HG02885 (cell line): ENCODE results near the gene DENND4A.
A peak's percentile ranks its signal among the peaks of the same experiment; 100 is the strongest.

ENCODE experiments used
- ATAC-seq: cut with Tn5 transposase; IDR thresholded peaks from one replicate; pipeline ENCODE4 v1.9.1; 2021; ENCODE audit warnings: mild to moderate bottlenecking; ENCODE audit not compliant: unreplicated experiment, poor library complexity

DENND4A gene

DNA sequence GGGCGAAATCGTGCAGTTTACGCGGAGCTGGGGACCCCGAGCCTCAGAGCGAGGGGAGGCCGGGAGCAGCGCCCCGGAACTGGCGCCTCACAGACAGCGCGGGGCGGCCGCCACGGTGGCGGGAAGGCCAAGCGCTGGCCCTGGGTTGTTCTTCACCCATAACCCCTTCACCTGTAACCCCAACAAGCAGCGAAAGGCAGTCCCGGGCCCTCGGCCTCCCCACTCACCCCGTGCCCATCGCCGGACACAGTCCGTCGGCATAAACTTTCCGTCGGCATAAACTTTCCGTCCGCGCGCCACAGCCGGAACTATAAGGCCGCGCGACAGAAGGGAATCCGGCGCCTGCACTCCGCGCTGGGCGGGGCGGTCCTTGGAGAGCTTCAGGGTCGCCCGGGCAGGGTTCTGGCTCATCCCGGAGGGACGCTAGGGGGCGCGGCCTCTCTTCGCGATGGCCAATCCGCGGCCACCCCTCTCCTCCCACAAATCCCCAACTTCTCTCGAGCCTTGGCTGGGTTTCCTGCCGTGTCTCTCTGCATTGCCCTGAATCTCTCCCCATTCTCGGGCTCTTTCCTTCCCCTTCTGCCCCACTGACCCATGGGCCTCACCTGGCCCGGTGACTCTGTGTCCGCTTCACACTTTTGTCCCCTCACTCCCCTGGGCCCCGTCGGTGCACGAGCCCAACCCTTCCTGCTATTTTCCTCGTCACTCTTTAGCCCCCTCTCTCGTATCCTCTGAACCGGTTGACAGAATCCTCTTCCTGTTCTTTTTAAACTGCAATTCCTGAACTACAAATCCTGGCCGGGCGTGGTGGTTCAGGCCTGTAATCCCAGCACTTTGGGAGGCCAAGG, 181.0 kb downstream of the DENND4A start, which contains the start of gene INTS14:
INTS14 (minus strand) TSS at position 261 of the 848 bp plus-strand sequence. CDS start 3,751 bp downstream, outside the sequence.
- ATAC-seq, result peak; percentile 96
